GM13976 (cell line): ENCODE results near the gene MIGA2.

Experiments used
- DNase-seq: peaks from one replicate; pipeline ENCODE4 v3.0.0; 2012; ENCODE audit warnings: low spot score
- CTCF ChIP-seq: IDR thresholded peaks from 2 replicates; pipeline ENCODE4 v1.5.1; 2012; ENCODE audit warnings: borderline replicate concordance, mild to moderate bottlenecking; ENCODE audit not compliant: insufficient read depth; ENCODE audit errors: extremely low read depth, missing control alignments, control extremely low read depth
- in situ Hi-C: fragments of 300-500 bp; cut with MboI; formaldehyde crosslinking; loops from one replicate; pipeline ENCODE4 v1.12.0; 2022; ENCODE audit warnings: low sequenced_read_pairs, mixed read lengths, inconsistent platforms; ENCODE audit not compliant: unreplicated experiment

Gene MIGA2

DNA sequence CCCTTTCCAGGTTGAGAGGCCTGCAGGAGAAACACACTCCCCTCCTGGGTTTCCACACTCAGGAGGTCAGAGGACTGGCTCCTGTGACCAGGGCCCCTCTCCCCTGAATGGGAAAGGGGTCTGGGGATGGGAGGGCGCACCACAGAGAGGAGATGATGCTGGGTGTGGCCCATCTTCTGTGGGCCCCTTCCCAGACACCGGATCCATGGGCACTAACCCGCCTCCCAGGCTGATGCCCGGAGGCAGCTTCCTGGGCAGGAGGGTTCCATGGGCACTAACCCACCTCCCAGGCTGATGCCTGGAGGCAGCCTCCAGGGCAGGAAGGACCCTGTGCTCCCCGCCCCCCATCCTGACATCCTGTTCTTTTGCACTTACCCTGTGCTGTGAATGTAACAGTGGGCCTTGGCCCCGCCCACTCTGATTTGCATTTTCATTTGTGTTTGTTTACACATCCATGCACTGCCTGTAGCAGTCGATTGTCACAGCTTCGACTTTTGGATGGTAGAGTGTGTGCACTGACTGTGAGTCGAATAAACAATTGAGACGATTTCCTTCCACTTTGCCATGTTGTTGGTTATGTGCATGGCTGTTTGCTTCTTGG is 35.2 kb downstream of the MIGA2 start:
- no peak for DNase-seq
- TF ChIP-seq CTCF: no peak
- in situ Hi-C loops: no loop called here

GRCh38 chr9:129072171-129072570 is 35.7 kb downstream of the MIGA2 start:
- no peak for DNase-seq
- TF ChIP-seq CTCF: no peak
- in situ Hi-C loops: no loop called here

- no peak for TF ChIP-seq CTCF
- no peak for DNase-seq
- in situ Hi-C loops: no loop called here
Measured at GRCh38 chr9:129073404-129073803, 37.0 kb downstream of the MIGA2 start.

DNA sequence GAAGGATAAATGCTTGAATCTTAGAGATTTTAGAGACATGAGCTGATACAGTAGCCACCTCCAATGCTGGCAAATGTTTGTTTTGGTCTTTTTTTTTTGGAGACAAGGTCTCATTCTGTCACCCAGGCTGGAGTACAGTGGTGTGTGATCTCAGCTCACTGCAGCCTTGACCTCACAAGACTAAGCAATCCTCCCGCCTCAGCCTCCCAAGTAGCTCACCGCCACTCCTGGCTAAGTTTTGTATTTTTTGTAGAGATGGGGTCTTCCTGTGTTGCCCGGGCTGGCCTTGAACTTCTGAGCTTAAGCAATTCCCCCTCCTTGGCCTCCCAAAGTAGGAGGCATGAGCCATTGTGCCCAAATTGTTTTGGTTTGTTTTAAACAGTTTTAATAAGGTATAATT is 37.7 kb downstream of the MIGA2 start:
- no peak for DNase-seq
- in situ Hi-C loops: no loop called here
- TF ChIP-seq CTCF: no peak

GRCh38 chr9:129075996-129076639 is 39.7 kb downstream of the MIGA2 start:
- DNase-seq: no peak
- no peak for TF ChIP-seq CTCF
- in situ Hi-C loops: no loop called here

GRCh38 chr9:129076640-129077037 is 40.2 kb downstream of the MIGA2 start:
- no peak for TF ChIP-seq CTCF
- in situ Hi-C loops: no loop called here
- DNase-seq: no peak

- in situ Hi-C loops: no loop called here
- TF ChIP-seq CTCF: no peak
- DNase-seq: no peak
Measured at GRCh38 chr9:129077236-129077635, 40.8 kb downstream of the MIGA2 start.
